ENCODE measurements around the gene MAPK6. TPM values are rescaled to one million over a fixed set of nuclear protein-coding genes. Genes with fewer than 3 reads are reported as not detected.
A peak's percentile ranks its signal among the peaks of the same experiment; 100 is the strongest.

MAPK6 gene
- total and polyA plus RNA-seq, 2 of the 4 experiments (the other 2 are of a cell fraction): 22.6 to 60.6 TPM

DNA sequence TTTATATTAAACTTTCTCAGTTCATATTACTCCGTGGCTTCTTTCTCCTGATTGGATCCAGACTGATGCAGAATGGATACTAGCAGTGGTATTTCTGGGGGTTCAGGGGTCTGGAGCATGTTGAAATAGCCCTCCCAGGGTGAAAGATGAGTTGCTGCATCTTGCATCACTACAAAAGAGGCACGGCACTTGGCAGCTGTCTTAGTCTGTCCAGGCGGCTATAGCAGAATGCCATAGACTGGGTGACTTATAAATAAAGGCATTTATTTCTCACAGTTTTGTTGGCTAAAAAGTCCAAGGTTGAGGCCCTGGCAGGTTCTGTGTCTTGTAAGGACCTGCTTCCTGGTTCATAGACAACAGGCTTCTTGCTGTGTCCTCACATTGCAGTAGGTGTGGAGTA is 94.2 kb downstream of the MAPK6 start:
- no peak overlapping the region for H3K27ac ChIP-seq (ENCODE audit: insufficient read depth, low read length)
- ATAC-seq (ENCODE audit: low read depth) (no peak), DNase-seq (no peak)
- H3K4me2 ChIP-seq (ENCODE audit: low read depth, low read length): no peak overlapping the region
- no peak overlapping the region for H4K91ac ChIP-seq (ENCODE audit: insufficient read depth, low read depth, low read length)
- no peak overlapping the region for H2AK5ac ChIP-seq (ENCODE audit: low read depth, low read length)
- dilution Hi-C loops (cut with HindIII; ENCODE audit: low sequenced_read_pairs, unreplicated experiment) (no loop called here), in situ Hi-C loops (cut with MboI; ENCODE audit: low sequenced_read_pairs) (no loop called here), intact Hi-C loops (cut with micrococcal nuclease) (no loop called here)
- no peak overlapping the region for H2BK5ac ChIP-seq (ENCODE audit: low read depth, low read length, poor library complexity, severe bottlenecking)
- no peak overlapping the region for H3K23ac ChIP-seq (ENCODE audit: low read depth, low read length)
- H3K9ac ChIP-seq (ENCODE audit: low read depth, low read length): no peak overlapping the region
- H3K4ac ChIP-seq (ENCODE audit: low read depth, low read length): no peak overlapping the region
- peaks cover 4% of the 10 kb centered on the region for H3K4me1 ChIP-seq (ENCODE audit: control insufficient read depth, insufficient read depth, low read length)
- no peak overlapping the region for H2AK9ac ChIP-seq (replicated peaks; ENCODE audit: low read depth, low read length, poor library complexity)
- H3K79me1 ChIP-seq (ENCODE audit: low read depth in 1 of 2, low read length in 2 of 2): no peaks in the 10 kb centered on the region
- no peak overlapping the region for H2BK20ac ChIP-seq (ENCODE audit: low read depth, low read length)
- H3K36me3 ChIP-seq (ENCODE audit: control insufficient read depth, insufficient read depth, low read length): no peaks in the 10 kb centered on the region
- H2BK120ac ChIP-seq (ENCODE audit: low read depth, low read length): no peak overlapping the region
- no peak overlapping the region for H2AFZ ChIP-seq (replicated peaks; ENCODE audit: low read length, poor library complexity)
- no peak overlapping the region for H4K8ac ChIP-seq (ENCODE audit: low read depth in 2 of 2, low read length in 2 of 2)
- 80% methylated on average over 1 of the region's 3 CpGs; no CpG with 5 or more reads in 1 of the 2 experiments for WGBS, 2 experiments (ENCODE audit: extremely low coverage in 2 of 2, insufficient read length in 1 of 2)
- no peak overlapping the region for H3K4me3 ChIP-seq (ENCODE audit: insufficient read depth, low read depth, low read length)
- no TSS peak for BruUV-seq (replicated peaks)
- no peaks in the 10 kb centered on the region for H3K9me3 ChIP-seq (ENCODE audit: control insufficient read depth, insufficient read depth, low read length)
- H3K18ac ChIP-seq (ENCODE audit: low read depth, low read length): no peak overlapping the region
- ChIA-PET CTCF (no interaction called here), POLR2A (ENCODE audit: unreplicated experiment) (no interaction called here)
- H3K14ac ChIP-seq (replicated peaks; ENCODE audit: low read depth, low read length): no peak overlapping the region
- no peaks in the 10 kb centered on the region for H3K9me1 ChIP-seq (ENCODE audit: insufficient read depth, low read length)
- H3K27me3 ChIP-seq (ENCODE audit: control insufficient read depth, insufficient read depth, low read length): peaks cover 34% of the 10 kb centered on the region
- TF ChIP-seq CEBPB (IDR thresholded peaks at IDR 0.05; ENCODE audit: low read depth, low read length): peak; percentile 45; the same call in 1 of the 2 replicates
- no peak for TF ChIP-seq RCOR1 (IDR thresholded peaks at IDR 0.05; ENCODE audit: insufficient replicate concordance, low read length)
- H4K5ac ChIP-seq (ENCODE audit: low read depth, low read length): no peak overlapping the region
- H3K56ac ChIP-seq (ENCODE audit: extremely low read depth, insufficient read depth, low read length): no peak overlapping the region
- H2BK15ac ChIP-seq (ENCODE audit: low read depth, low read length): no peak overlapping the region
- H4K20me1 ChIP-seq (ENCODE audit: insufficient read depth, low read length): no peaks in the 10 kb centered on the region

All from IMR-90 (cell line).